NCI-H1436 treated with DMSO at 0.1 percent for 48 hours (cell line): ENCODE measurements around the gene BABAM2.
"Not testable (repeated sequence)": the region's sequence is repeated elsewhere in the genome, so short reads cannot be mapped to it uniquely, and the experiment has no call there.

Experiments
- DNase-seq: peaks from one replicate; lab custom pipeline; 2025; lab: John Stamatoyannopoulos, UW

The BABAM2 gene

DNA sequence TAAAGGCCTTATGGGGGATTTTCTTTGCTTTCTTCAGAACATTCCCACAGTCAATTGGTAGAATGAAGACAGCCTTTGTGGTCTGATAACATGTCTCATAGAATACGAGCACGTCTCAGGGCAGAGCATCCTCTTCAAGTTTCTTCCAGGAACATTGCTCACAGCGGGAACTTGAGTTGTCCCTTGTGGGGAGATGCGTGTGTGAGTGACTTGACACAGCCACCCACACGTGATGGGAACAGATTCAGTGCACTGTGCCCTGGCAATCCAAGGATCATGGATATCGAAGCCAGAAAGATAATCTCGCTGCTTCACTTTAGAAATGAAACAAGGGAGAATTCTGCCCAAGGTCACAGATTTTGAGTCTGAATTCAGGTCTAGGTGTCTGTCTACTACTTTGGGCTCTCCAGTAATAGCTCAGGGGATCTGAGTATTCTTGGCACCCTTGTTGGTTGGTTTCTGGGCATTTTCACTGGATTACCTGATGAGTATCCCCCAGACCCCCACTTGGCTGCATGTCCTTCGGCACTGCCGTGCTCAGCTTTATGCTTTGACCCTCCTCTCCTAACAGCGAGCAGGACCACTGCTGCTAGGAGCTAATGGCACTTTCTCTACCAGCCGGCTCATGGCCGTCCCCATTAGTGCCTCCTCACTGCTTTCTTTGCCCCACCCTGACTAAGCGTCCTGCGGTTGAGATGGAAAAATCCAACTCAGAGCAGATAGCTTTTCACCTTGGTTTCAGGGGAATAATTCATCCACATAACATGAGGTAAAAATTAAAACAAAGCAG, 426.2 kb downstream of the BABAM2 start:
- no peak for DNase-seq

DNA sequence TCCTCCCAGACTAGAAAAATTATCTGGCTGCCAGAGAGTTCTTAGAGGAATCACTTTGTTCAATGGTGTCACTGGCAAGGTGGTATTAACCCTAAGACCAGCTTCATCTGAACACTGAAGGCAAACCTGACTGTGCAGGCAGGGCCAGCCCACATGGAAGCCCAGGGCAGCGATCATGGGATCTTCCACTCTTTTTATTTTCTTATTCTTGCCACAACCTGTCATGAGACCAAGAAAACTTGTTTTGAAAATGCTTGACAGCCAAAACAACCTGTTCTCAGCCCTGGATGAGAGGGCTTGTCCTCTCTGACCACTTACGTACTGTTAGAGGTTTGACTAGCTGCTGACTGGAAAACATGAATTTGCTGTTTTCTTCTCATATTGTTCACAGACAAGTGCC, 426.9 kb downstream of the BABAM2 start:
- DNase-seq, result no peak

DNA sequence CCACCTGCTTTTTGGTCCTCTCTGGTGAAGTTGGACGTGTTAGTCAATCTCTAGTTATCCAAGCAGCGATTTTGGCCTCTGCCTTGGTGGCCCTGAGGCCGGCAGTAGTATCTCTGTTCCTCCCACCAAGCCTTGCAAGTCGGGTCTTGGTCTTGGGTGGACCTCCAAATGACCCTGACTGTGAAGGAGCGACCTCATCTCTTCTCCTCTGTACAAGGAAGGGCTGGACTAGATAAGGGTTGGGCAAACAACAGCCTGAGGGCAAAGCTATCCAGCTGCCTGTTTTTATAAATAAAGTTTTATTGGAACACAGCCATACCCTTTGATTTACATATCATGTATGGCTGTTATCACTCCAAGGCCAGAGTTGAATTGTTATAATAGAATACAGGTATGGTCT, 427.5 kb downstream of the BABAM2 start:
- DNase-seq, result no peak

DNA sequence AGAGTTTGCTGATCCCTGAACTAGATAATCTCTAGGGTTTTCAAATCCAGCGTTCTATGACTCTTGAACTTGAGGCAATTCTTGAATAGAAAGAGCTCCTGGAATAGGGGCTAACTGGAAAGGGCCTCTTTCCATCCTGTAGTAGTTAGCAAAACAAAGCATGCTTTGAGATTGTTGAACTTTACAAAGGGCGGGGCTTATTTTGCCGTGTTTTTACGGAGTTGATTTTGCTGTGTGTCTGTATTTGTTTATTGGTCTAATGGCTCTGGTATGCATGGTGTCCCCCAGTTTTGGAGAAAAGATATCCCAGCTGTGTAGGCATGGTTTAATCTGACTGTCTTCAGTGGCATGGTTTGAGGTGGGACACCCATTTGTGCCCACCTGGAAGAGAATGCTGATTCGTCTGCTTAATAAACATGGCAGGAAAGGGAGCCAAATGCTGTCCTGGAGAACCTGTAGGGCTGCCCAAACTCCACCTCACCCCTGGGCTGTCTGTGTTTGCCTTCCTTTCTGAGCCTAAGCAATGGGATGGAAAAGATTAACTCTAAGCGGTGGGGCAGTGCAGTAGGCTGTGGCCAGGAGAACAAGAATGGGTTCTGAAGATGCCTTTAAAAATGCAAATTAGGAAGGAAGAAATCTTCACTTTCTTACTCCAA, 428.1 kb downstream of the BABAM2 start:
- no peak for DNase-seq

DNA sequence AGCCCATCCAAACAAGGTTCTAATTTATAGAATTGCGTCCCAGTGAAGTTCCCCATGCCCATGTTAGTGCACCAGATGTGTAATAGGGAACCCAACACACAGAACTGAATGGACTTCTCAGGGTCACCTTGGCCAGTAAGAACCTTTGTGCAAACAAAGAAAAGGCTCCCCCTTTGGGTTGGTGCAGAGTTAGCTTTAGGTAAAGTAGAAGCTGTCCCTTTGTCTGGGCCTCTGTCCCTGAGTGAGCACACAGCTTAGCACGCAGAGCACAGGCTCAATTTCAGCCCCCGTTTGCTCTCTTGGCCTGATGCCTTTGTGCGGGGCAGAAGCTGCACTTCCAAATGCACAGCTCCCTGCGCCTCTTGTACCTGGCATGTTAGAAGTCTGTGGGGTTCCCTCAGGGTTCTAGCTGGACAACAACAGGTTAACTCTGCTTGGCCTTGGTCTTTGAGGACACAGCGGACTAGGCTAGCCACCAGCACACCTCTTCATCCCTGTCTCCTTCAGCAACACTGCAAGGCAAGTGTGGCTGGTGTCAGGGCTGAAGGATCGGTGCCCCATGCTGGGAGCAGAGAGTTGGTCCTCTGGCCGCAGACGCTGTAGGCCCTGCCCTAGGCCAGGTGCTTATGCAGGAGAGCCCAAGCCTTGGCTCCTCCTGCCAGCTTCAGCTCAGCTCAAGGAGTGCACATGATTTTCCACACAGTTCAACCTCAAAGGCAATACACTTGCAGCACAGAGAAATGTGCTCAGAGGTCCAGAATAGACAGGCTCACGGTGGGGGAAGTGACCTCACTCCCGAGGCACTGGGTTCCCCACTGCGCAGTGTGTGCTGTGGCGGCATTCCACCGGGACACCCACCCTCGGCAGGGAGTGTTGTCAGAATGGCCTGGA, 428.8 kb downstream of the BABAM2 start:
- DNase-seq, result no peak

DNA sequence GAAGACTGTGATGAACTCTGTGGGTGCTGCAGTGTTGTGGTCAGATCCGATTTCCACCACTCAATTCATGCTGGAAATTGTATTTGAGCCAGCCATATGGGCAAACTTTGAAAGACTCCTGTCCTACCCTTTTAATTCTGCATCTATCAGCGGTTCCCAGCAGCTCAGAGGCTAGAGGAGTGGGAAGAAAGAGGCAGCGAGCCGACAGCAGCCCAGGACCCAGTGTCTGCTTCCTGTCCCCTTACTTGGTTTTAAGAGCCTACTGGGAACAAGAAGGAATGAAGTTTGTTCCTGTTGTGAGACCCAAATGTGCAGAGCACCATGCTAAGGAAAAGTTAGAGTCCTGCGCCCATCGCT, 429.5 kb downstream of the BABAM2 start:
- DNase-seq, result no peak

DNA sequence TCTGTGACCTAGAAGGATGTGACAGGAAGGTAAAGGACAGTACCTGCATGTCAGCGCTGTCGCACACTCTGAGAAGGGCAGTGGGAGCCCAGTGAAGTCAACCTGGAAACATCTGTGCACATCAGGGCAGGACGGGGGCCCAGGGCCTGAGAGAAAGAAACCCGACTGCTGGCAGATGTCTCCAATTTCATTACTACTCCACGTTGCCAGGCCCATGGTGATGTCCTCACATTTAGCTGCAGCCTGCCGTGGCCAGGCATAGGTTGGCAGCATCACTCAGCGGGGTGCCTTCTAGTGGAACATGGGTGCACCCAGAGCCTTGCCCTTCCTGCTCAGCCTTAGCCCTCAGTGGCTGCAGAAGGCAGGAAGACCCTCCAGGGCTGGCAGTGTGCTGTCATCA, 429.8 kb downstream of the BABAM2 start:
- DNase-seq, result no peak

DNA sequence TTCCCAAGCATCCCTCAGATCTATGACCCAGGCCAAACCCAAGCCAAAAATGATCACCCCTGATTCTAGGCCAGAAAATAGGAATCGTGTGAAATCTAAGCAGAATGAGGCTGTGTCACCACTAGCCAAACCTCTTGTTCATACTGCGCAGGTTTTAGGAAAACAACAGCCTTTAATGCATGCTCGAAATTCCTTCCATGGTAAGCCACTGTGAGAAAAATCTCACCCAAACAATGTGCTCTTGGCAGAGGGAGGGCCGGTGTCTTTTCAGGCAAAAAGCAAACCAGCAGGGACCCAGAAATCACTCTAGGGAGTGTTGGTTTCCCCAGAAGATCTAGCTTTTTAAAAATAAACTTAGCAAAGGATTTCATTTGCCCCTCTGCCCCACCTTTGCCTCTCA, 430.9 kb downstream of the BABAM2 start:
- no peak for DNase-seq

DNA sequence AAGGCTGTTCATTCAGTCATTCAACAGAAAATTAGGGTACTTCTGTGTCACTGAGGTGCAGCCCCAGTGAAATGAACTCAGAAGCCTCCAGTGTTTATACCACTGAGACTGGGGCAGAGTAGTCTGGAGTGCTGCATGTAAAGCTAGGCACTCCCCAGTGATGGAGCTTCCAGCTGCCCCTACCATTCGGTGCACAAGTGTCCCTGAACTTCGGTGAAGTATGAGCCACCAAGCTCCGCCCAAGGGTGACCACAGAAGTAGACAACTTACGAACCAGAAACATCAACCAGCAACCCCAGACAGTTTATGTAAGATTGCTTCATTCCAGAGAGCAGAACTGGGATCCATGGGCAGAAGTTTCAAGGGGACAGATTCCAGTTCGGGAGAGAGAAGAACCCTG, 431.5 kb downstream of the BABAM2 start:
- no peak for DNase-seq

DNA sequence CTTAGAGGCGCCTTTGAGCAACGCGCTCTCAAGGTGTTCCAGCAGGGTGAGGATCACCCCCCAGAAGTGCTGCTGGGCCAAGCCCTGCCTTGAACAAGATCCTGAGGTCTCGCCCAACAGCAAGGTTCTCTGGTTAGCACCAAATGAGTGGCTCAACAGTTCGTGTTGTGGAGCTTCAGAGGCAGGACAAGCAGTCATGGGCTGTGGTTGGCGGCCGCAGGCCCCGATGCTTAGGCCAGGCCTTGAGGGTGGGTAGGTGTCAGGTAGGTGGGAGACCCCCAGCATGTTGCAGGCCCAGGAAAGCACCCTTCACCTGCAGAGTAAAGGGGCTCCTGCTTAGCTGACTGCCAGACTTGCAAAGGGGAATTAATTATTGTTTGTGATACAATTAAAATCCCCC, 431.9 kb downstream of the BABAM2 start:
- no peak for DNase-seq

DNA sequence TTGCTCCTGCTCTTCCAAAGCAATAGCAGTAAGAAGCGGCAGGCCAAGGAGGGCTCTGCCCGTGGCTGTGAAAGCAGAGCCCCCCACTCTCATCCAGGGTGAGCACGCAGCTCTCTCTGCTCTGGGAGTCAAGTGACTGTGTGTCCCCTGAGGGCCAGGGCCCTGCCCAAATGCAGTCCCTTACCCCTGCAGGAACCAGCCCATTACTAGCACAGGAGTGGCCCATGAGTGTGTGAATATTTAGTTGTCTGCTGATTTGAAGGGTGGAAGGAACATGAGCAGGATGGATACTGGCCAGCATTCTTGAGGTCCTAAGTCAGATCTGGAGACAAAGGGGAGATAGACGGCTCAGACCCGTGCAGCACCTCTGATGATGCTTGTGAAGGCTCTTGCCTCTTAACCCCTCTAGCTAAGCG, 432.5 kb downstream of the BABAM2 start:
- DNase-seq, result no peak

DNA sequence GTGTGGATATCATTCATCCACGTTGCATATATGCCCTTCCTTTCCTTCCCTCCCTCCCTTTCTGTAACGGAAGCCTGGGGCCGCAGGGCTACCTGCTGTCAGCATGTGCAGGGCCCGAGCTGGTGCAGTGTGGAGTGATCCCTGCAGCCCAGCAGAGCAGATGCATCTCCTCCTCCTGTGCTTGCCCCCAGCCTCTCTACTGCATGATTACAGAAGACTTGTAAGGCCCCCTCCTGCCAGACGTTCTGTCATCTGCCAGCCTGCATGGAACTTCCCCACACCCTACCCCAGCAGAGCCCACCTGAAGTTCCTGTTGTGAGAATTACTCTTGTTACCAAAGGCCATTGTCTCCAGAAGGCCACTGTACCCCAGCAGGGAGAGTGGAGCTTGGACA, 434.6 kb downstream of the BABAM2 start:
- DNase-seq, result no peak

DNA sequence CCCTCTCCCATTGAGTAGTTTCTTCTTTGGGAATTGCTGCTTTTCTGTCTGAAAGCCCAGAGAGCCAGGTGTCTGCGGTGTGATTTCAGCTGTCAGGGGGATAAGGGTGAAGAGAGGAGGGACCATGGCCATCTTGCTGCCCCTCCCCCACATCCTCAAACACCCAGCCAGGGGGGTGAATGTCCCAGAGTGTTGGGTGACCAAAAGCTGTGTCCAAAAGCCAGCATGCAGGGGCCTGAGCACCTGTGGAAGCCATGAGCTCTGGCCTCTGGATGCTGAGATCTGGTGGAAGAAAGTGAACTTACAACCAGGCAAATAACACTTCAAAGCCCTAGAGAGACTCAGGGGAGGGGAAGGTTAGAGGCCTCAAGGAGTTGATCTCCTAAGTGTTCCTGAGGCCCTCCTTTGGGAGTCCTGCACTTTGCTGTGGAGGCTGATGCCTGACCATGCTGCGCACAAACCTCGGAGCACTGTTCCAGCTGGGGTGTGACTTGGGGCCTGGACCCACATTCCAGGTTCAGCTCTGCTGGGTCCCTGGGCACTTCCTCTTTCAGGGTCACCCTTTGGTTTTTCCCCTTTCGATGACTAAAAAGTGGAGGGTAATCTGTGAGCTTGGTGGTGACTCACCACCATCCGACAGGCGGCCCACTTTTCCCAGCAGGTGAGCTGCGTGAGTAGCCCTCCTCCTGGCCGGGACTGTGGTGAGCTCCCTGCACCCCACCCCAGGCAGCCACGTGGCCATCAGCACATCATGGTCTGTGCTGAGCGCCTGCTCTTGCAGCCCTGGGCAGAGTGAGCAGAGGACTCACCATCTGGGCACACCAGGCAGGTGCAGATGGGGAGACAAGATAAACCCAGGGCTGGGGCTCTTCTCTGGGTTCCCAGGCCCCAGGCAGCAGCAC, 435.3 kb downstream of the BABAM2 start:
- DNase-seq, result no peak

DNA sequence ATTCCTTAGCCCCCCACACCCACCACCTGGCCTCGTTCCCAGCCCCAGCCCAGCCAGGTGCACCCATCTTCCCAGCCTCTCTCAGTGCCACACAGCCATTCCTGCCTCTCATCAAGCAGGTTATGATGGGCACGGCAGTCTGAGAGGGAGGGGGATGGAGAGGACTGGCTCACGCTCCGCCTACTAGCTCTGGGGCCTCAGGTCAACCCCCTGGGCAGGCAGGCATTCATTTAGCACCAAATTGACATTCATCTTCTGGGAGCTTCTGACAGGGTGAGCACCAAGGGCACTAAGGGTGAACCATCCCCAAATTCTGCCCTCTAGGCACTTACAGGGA, 435.9 kb downstream of the BABAM2 start:
- no peak for DNase-seq

DNA sequence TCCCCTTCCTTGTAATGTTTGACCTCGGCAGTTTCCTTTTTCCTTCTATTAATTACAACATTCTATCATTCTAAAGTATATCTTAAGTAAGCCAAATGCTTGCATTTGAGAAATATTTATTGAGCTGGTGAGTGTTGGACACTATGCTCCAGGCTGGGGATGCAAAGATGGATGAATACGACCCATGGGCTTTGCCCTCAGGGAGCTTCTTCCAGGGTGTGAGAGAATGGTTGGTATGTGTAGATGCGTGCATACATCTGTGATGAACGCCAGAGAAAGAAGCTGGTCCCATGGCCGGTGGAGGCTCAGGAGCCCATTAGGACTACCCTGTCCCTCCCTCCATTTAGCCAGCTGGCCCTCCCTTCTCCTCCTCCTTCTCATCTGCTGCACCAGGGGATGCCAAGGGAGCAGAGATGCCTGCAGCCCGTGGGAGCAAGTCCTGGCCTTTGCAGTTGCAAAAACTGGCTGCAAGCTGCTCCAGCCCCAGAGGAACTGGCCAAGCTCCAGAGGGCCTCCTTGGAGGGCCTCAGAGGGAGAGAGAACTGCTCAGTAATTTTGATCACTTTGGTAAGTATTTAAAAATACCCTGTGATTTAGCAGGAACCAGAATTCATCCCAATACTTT, 436.5 kb downstream of the BABAM2 start:
- DNase-seq, result no peak

DNA sequence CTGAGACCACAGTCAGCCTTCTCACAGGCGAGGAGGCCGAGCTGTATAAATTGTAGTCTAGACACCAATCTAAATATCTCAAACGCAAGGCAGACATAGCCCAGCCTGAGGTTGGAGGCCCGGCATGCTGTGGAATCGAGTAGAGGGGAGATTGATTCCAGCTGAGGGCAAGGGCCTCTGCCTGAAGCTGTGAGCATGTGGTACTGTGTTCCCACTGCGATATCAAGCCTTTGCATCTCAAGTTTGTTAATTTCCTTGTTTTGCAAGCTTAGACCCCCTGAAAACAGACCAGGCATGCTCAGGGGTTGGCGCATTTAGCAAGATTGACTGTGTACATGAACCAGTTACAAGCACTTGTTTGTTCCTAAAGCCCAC, 437.0 kb downstream of the BABAM2 start:
- DNase-seq, result no peak

DNA sequence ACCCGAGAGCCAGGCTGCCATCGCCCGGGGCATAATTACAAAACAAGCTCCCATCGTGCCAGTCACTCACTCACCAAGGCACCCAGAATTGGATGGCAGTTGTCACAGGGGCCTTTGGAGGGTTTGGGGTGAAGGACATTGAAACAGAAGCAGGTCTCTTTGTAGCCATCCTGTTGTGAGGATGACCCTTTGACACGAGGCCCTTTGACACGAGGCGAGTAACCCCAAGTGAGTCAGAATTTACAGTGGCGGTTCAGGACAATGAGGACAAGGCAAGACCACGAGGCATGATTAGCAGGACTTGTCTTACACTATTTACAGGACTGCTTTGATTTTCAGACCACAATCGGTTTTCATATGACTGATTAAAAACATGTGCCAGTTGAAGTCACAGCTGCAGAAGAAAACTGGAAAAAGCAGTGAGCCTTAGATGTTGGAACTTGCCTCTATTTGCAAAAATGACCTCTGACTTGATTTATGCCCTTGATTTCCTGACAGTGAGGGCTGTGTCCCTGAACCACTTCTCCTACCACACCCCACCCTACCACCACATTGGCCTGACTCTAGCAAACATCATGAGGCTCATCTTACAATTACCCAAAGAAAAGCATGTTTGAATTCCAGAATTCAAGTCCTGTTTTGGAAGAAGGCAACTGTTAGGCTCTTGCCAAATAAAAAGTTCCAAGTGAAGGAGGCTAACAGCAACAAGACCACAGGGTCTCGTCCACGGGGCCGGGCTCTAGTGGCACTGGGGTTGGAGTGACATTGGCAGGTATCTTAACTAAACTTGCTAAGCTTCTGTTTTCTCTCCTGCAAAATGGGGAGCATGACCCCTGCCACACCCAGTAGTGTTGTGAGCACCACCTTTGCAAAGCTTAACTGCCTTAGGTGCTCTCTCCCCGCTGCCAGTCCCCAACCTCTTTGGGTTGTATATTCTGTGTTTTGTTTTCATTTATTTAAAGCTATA, 437.7 kb downstream of the BABAM2 start:
- no peak for DNase-seq

DNA sequence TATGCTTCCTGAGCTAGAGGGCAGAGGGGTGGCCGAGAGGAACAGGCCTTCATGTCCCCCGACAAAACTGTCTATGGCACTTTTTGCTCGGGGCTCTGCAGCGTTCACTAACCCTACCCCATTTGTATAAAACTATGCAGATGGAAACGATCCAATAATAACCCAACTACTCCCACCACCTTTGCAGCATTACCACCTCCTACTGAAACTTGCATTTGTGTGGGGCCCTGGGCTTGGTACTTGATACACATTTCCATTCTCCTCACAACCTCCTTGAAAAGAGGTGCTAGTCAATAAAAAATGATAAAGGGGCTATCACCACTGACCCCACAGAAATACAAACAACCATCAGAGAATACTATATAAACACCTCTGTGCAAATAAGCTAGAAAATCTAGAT, 438.7 kb downstream of the BABAM2 start:
- no peak for DNase-seq

DNA sequence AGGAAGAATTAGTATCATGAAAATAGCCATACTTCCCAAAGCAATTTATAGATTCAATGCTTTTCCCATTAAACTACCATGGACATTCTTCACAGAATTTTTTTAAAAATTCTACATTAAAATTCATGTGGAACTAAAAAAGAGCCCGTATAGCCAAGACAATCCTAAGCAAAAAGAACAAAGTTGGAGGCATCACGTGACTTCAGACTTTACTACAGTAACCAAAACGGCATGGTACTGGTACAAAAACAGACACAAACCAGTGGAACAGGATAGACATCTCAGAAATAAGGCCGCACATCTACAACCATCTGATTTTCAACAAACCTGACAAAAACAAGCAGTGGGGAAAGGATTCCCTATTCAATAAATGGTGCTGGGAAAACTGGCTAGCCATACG, 440.2 kb downstream of the BABAM2 start:
- not testable (repeated sequence) for DNase-seq

DNA sequence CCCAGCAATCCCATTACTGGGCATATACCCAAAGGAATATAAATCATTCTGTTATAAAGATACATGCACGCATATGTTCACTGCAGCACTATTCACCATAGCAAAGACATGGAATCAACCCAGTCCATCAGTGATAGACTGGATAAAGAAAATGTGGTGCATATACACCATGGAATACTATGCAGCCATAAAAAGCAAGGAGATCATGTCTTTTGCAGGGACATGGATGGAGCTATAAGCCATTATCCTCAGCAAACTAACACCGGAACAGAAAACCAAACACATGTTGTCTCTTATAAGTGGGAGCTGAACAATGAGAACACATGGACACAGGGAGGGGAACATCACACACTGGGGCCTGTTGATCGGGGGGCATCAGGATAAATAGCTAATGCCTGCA, 441.3 kb downstream of the BABAM2 start:
- DNase-seq, result not testable (repeated sequence)
